Measurements from ENCODE around the gene CRHR2. TPM values are rescaled to one million over a fixed set of nuclear protein-coding genes. Genes with fewer than 3 reads are reported as not detected.

The CRHR2 gene
- total RNA-seq, 2 donors from 2014 or later = 0.16 TPM; not detected in 1

DNA sequence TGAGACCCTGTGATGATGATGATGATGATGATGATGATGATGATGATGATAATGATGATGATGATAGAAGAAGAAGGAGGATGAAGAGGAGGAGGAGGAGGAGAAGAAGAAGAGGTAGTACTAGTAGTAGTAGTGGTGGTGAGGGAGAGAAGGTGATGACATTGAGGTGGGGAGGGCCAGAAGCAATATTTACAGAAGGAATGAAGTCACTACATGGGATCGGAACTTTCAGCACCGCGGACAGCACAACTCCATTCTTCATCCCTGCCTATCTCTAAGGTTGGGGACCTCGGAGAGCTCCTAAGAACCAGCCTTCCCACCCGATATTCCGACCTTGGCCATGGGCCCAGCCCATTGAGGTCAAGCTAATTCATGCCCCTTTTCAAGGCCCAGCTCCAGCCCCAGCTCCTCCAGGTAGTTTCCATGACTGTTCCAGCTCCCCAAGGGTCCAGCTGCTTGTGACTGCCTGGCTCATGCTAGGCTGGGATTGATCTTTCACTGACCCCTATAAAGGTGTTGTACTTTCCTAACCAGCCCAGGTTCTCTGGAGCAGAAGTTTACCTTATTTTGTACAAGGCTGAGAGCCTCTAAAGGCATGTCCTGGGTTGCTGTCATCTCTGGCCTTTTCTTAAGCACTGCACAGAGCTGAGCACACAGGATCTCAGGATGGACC is 10.3 kb downstream of the CRHR2 start:
- H3K9ac ChIP-seq (ENCODE audit: low read depth in 2 of 2, low read length in 2 of 2) = no peak overlapping the region
- H3K36me3 ChIP-seq = no peaks in the 10 kb centered on the region
- no peak overlapping the region for H3K4me3 ChIP-seq
- no peaks in the 10 kb centered on the region for H3K9me3 ChIP-seq
- H3K4me1 ChIP-seq = no peaks in the 10 kb centered on the region
- intact Hi-C loops (cut with DNase I) = no loop called here
- H3K27me3 ChIP-seq = no peaks in the 10 kb centered on the region
- peak; percentile 44 for DNase-seq
- no peak overlapping the region for H3K27ac ChIP-seq
- TF ChIP-seq, protein P1, sequence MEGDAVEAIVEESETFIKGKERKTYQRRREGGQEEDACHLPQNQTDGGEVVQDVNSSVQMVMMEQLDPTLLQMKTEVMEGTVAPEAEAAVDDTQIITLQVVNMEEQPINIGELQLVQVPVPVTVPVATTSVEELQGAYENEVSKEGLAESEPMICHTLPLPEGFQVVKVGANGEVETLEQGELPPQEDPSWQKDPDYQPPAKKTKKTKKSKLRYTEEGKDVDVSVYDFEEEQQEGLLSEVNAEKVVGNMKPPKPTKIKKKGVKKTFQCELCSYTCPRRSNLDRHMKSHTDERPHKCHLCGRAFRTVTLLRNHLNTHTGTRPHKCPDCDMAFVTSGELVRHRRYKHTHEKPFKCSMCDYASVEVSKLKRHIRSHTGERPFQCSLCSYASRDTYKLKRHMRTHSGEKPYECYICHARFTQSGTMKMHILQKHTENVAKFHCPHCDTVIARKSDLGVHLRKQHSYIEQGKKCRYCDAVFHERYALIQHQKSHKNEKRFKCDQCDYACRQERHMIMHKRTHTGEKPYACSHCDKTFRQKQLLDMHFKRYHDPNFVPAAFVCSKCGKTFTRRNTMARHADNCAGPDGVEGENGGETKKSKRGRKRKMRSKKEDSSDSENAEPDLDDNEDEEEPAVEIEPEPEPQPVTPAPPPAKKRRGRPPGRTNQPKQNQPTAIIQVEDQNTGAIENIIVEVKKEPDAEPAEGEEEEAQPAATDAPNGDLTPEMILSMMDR (IDR thresholded peaks at IDR 0.05) = no peak

DNA sequence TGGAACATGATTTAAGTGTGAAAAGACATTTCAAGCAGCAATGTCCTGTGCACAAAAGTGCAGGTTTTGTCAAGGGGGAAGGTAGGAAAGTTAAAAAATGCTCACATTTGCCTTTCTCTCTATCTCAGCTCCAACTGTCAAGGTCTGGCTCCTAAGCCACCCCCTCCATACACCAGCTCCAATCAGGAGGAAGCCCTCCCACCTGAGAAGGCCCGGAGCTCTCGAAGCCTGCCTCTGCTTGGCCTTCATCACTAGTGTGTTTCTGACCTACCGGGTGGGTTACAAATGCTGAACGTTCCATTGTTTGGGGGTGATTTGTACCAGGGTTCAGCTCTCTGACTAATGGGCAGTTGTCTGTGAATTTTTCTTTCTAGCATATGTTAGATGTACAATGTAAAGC is 14.2 kb downstream of the CRHR2 start:
- Histone ChIP-seq H3K9me3 (no peaks in the 10 kb centered on the region), H3K27me3 (no peaks in the 10 kb centered on the region), H3K36me3 (no peaks in the 10 kb centered on the region), H3K4me1 (no peaks in the 10 kb centered on the region), H3K4me3 (no peak overlapping the region), H3K9ac (ENCODE audit: low read depth in 2 of 2, low read length in 2 of 2) (no peak overlapping the region), H3K27ac (no peak overlapping the region)
- TF ChIP-seq, protein P1 (IDR thresholded peaks at IDR 0.05) = no peak
- no peak for DNase-seq
- intact Hi-C loops (cut with DNase I) = no loop called here

DNA sequence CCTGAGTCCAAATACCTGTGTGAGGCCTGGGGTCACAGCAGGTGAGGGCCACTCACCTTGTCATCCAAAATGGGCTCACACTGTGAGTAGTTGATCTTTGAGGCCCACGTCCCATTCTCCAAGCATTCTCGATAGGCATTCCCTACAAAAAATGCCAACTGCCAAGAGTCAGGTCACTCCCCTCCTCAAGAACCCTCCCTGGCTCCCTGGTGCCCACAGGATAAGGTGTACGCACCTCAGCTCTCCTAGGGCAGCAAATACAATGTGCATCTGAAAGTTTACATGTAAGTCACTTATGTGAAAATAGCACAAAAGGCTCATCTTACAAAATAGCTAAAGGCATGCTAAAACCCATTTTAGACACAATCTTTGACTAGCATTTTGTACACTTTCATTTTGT is 15.1 kb downstream of the CRHR2 start:
- Histone ChIP-seq H3K9ac (ENCODE audit: low read depth in 2 of 2, low read length in 2 of 2) (no peak overlapping the region), H3K27me3 (no peaks in the 10 kb centered on the region), H3K4me1 (no peaks in the 10 kb centered on the region), H3K4me3 (no peak overlapping the region), H3K36me3 (no peaks in the 10 kb centered on the region), H3K9me3 (no peaks in the 10 kb centered on the region), H3K27ac (no peak overlapping the region)
- intact Hi-C loops (cut with DNase I) = no loop called here
- DNase-seq = no peak
- TF ChIP-seq, protein P1 (IDR thresholded peaks at IDR 0.05) = no peak

DNA sequence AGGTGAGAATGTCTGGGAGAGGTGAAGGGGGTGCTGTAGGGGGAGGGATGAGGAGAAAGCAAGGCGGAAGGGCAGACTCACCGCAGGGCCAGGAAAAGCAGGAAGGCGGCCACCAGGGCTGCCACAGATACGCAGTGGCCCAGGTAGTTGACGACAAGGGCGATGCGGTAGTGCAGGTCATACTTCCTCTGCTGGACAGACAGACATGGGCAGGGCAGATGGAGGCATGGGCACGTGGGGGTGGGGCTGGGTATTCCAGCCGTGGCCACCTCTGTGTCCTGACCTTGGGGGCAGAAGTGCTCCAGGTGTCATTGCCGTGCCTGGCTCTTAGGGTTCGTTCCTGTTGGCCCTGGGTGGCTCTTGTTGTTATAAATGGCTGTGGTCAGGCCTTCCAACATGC is 16.8 kb downstream of the CRHR2 start:
- Histone ChIP-seq H3K27me3 (no peaks in the 10 kb centered on the region), H3K36me3 (no peaks in the 10 kb centered on the region), H3K27ac (no peak overlapping the region), H3K9ac (ENCODE audit: low read depth in 2 of 2, low read length in 2 of 2) (no peak overlapping the region), H3K9me3 (no peaks in the 10 kb centered on the region), H3K4me1 (no peaks in the 10 kb centered on the region), H3K4me3 (no peak overlapping the region)
- TF ChIP-seq, protein P1 (IDR thresholded peaks at IDR 0.05) = no peak
- intact Hi-C loops (cut with DNase I) = no loop called here
- DNase-seq = no peak

DNA sequence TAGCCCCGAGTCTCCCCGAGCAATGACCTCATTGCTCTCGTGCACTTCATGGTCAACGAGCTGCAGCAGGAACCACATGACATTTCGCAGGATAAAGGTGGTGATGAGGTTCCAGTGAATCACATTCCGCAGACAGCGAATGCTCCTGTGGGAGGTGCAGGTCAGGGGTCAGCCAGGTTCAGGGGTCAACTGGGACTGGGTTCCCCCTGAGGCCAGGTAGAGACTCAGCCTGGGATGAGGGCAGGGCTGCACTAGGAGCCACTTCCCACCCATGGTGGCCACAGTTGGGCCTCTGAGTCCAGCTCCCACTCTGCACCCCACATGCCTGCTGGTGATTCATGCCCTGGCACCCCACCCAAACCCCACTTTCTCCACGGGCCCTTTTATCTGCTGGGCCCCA is 17.2 kb downstream of the CRHR2 start:
- H3K27ac ChIP-seq = no peak overlapping the region
- no peak overlapping the region for H3K9ac ChIP-seq (ENCODE audit: low read depth in 2 of 2, low read length in 2 of 2)
- no peaks in the 10 kb centered on the region for H3K27me3 ChIP-seq
- TF ChIP-seq, protein P1 (IDR thresholded peaks at IDR 0.05) = no peak
- H3K36me3 ChIP-seq = no peaks in the 10 kb centered on the region
- no peak for DNase-seq
- intact Hi-C loops (cut with DNase I) = no loop called here
- no peaks in the 10 kb centered on the region for H3K9me3 ChIP-seq
- H3K4me3 ChIP-seq = no peak overlapping the region
- no peaks in the 10 kb centered on the region for H3K4me1 ChIP-seq

All from colonic mucosa (tissue), 4 donors.